NT2/D1 (cell line): Measurements from ENCODE around the gene SGCD.

Source experiments
- DNase-seq: peaks from one replicate; pipeline ENCODE4 v3.0.0-alpha.2; 2011; ENCODE audit warnings: low read depth, low spot score
- H3K27me3 ChIP-seq: 2 replicates; pipeline ENCODE4 v1.6.0; 2011; ENCODE audit warnings: mild to moderate bottlenecking; ENCODE audit not compliant: insufficient read length, insufficient read depth
- H3K36me3 ChIP-seq: 2 replicates; pipeline ENCODE4 v1.6.1; 2011; ENCODE audit warnings: mild to moderate bottlenecking, low read length, mixed read lengths; ENCODE audit not compliant: insufficient read depth, insufficient read length
- H3K4me1 ChIP-seq: 2 replicates; pipeline ENCODE4 v1.5.1; 2011; ENCODE audit not compliant: insufficient read depth, insufficient read length
- H3K4me3 ChIP-seq: 2 replicates; pipeline ENCODE4 v1.5.1; 2011; ENCODE audit warnings: low read depth; ENCODE audit not compliant: insufficient read length
- H3K9ac ChIP-seq: 2 replicates; pipeline ENCODE4 v1.6.0; 2011; ENCODE audit warnings: low read depth; ENCODE audit not compliant: insufficient read length
- H3K9me3 ChIP-seq: 2 replicates; pipeline ENCODE4 v1.5.1; 2011; ENCODE audit warnings: mild to moderate bottlenecking, low read length; ENCODE audit not compliant: insufficient read depth
- SUZ12 ChIP-seq: IDR thresholded peaks from 2 replicates; pipeline ENCODE4 v1.6.1; 2011; ENCODE audit not compliant: insufficient read length, insufficient read depth; ENCODE audit errors: extremely low read depth
- YY1 ChIP-seq: IDR thresholded peaks from 2 replicates; pipeline ENCODE4 v1.6.1; 2011; ENCODE audit not compliant: insufficient read length, insufficient read depth
- ZNF274 ChIP-seq: IDR thresholded peaks from 2 replicates; pipeline ENCODE4 v1.6.1; 2011; ENCODE audit warnings: mild to moderate bottlenecking, low read depth, low read length

The SGCD gene

GRCh38 chr5:156380848-156381247 is 53.9 kb downstream of the SGCD start:
- Histone ChIP-seq H3K27me3 (no peaks in the 10 kb centered on the region), H3K4me1 (no peaks in the 10 kb centered on the region), H3K4me3 (no peak overlapping the region), H3K9ac (no peak overlapping the region), H3K36me3 (no peaks in the 10 kb centered on the region), H3K9me3 (no peaks in the 10 kb centered on the region)
- no peak for DNase-seq
- TF ChIP-seq YY1, result no peak
- TF ChIP-seq ZNF274, result no peak
- no peak for TF ChIP-seq SUZ12

- H3K4me1 ChIP-seq, result no peaks in the 10 kb centered on the region
- H3K36me3 ChIP-seq, result no peaks in the 10 kb centered on the region
- TF ChIP-seq SUZ12 (no peak), YY1 (no peak)
- H3K27me3 ChIP-seq, result no peaks in the 10 kb centered on the region
- no peak overlapping the region for H3K9ac ChIP-seq
- no peaks in the 10 kb centered on the region for H3K9me3 ChIP-seq
- no peak overlapping the region for H3K4me3 ChIP-seq
- no peak for DNase-seq
These were observed 56.7 kb downstream of the SGCD start for GRCh38 chr5:156383510-156384265.

GRCh38 chr5:156385416-156385815 is 58.5 kb downstream of the SGCD start:
- Histone ChIP-seq H3K9me3 (no peaks in the 10 kb centered on the region), H3K27me3 (no peaks in the 10 kb centered on the region), H3K9ac (no peak overlapping the region), H3K4me3 (no peak overlapping the region), H3K36me3 (no peaks in the 10 kb centered on the region), H3K4me1 (no peaks in the 10 kb centered on the region)
- no peak for TF ChIP-seq YY1
- no peak for TF ChIP-seq ZNF274
- TF ChIP-seq SUZ12, result no peak
- no peak for DNase-seq

GRCh38 chr5:156386976-156387375 is 60.0 kb downstream of the SGCD start:
- Histone ChIP-seq H3K4me3 (no peak overlapping the region), H3K27me3 (no peaks in the 10 kb centered on the region), H3K9ac (no peak overlapping the region), H3K4me1 (no peaks in the 10 kb centered on the region), H3K9me3 (no peaks in the 10 kb centered on the region), H3K36me3 (no peaks in the 10 kb centered on the region)
- no peak for DNase-seq
- TF ChIP-seq ZNF274 (no peak), SUZ12 (no peak), YY1 (no peak)

- Histone ChIP-seq H3K4me3 (no peak overlapping the region), H3K9me3 (no peaks in the 10 kb centered on the region), H3K27me3 (no peaks in the 10 kb centered on the region), H3K4me1 (no peaks in the 10 kb centered on the region), H3K9ac (no peak overlapping the region), H3K36me3 (no peaks in the 10 kb centered on the region)
- TF ChIP-seq SUZ12, result no peak
- no peak for TF ChIP-seq YY1
- TF ChIP-seq ZNF274, result no peak
- no peak for DNase-seq
These were observed 60.4 kb downstream of the SGCD start for GRCh38 chr5:156387391-156387790.

- Histone ChIP-seq H3K9ac (no peak overlapping the region), H3K4me1 (no peaks in the 10 kb centered on the region), H3K27me3 (no peaks in the 10 kb centered on the region), H3K9me3 (no peaks in the 10 kb centered on the region), H3K36me3 (no peaks in the 10 kb centered on the region), H3K4me3 (no peak overlapping the region)
- no peak for TF ChIP-seq ZNF274
- no peak for DNase-seq
These were observed 61.3 kb downstream of the SGCD start for GRCh38 chr5:156388233-156388632.

GRCh38 chr5:156391139-156391538 is 64.2 kb downstream of the SGCD start:
- Histone ChIP-seq H3K9ac (no peak overlapping the region), H3K36me3 (no peaks in the 10 kb centered on the region), H3K4me3 (no peak overlapping the region), H3K9me3 (no peaks in the 10 kb centered on the region), H3K4me1 (no peaks in the 10 kb centered on the region), H3K27me3 (no peaks in the 10 kb centered on the region)
- DNase-seq, result no peak
- TF ChIP-seq SUZ12 (no peak), YY1 (no peak), ZNF274 (no peak)

GRCh38 chr5:156393980-156394379 is 67.0 kb downstream of the SGCD start:
- H3K9ac ChIP-seq, result no peak overlapping the region
- no peak for DNase-seq
- no peaks in the 10 kb centered on the region for H3K27me3 ChIP-seq
- H3K4me3 ChIP-seq, result no peak overlapping the region
- TF ChIP-seq SUZ12 (no peak), YY1 (no peak), ZNF274 (no peak)
- H3K9me3 ChIP-seq, result no peaks in the 10 kb centered on the region; the same call in 1 of the 2 replicates
- H3K36me3 ChIP-seq, result no peaks in the 10 kb centered on the region
- H3K4me1 ChIP-seq, result no peaks in the 10 kb centered on the region
